WTC11 (cell line): ENCODE results near the gene SLC9A3. TPM values are rescaled to one million over a fixed set of nuclear protein-coding genes. Genes with fewer than 3 reads are reported as not detected.

Source experiments
- ATAC-seq: fragments of 200-7000 bp; cut with Tn5 transposase; 2 replicates; pipeline ENCODE4 v1.10.0; 2021; ENCODE audit warnings: mild to moderate bottlenecking, moderate library complexity
- CTCF ChIA-PET: fragments of 300-600 bp; sonication (Branson Sonifier 250); formaldehyde crosslinking; loops from one replicate; lab custom pipeline; 2021; ENCODE audit warnings: antibody characterized with exemption; lab: Charles Lee
- POLR2A ChIA-PET: fragments of 350-600 bp; sonication (Branson Sonifier 250); formaldehyde crosslinking; loops from one replicate; lab custom pipeline; 2021; ENCODE audit warnings: antibody characterized with exemption; lab: Charles Lee
- DNase-seq: peaks from one replicate; pipeline ENCODE4 v3.0.0; 2021; ENCODE audit warnings: low spot score
- H3K27ac Mint-ChIP-seq: 2 replicates; pipeline ENCODE4 v1.8.0; 2021; ENCODE audit warnings: mixed read lengths
- H3K27me3 Mint-ChIP-seq: 2 replicates; pipeline ENCODE4 v1.8.0; 2021; ENCODE audit warnings: low read depth, mild to moderate bottlenecking, moderate library complexity, mixed read lengths
- H3K36me3 Mint-ChIP-seq: 2 replicates; pipeline ENCODE4 v1.8.0; 2021; ENCODE audit warnings: mixed read lengths
- H3K4me1 Mint-ChIP-seq: 2 replicates; pipeline ENCODE4 v1.8.0; 2022; ENCODE audit warnings: mixed read lengths
- H3K4me3 Mint-ChIP-seq: 2 replicates; pipeline ENCODE4 v1.8.0; 2021; ENCODE audit warnings: mild to moderate bottlenecking, moderate library complexity, mixed read lengths
- H3K9me3 Mint-ChIP-seq: 2 replicates; pipeline ENCODE4 v1.8.0; 2021; ENCODE audit warnings: mixed read lengths
- AFF4 ChIP-seq: sonication (generic); formaldehyde crosslinking; IDR thresholded peaks from 2 replicates; pipeline ENCODE4 v1.8.1; 2023; ENCODE audit warnings: mild to moderate bottlenecking, missing genetic modification reagents, borderline replicate concordance
- ATF1 ChIP-seq: sonication (generic); formaldehyde crosslinking; IDR thresholded peaks from 2 replicates; pipeline ENCODE4 v1.8.1; 2023; ENCODE audit warnings: mild to moderate bottlenecking, moderate library complexity, missing genetic modification reagents
- CREB1 ChIP-seq: sonication (generic); formaldehyde crosslinking; IDR thresholded peaks from 2 replicates; pipeline ENCODE4 v1.8.0; 2023; ENCODE audit warnings: mild to moderate bottlenecking, missing genetic modification reagents
- E2F1 ChIP-seq: sonication (generic); formaldehyde crosslinking; IDR thresholded peaks from 2 replicates; pipeline ENCODE4 v1.8.0; 2022; ENCODE audit warnings: mild to moderate bottlenecking, missing genetic modification reagents
- EMX1 ChIP-seq: fragments of 250-450 bp; sonication (Bioruptor Pico); IDR thresholded peaks from 2 replicates; pipeline ENCODE4 v1.8.0; 2021; ENCODE audit warnings: mild to moderate bottlenecking
- FOXP1 ChIP-seq: sonication (generic); formaldehyde crosslinking; IDR thresholded peaks from 2 replicates; pipeline ENCODE4 v1.8.0; 2022; ENCODE audit warnings: missing genetic modification reagents, mild to moderate bottlenecking, moderate library complexity, borderline replicate concordance
- GTF2I ChIP-seq: fragments of 250-450 bp; sonication (Bioruptor Pico); conservative IDR thresholded peaks from 2 replicates; pipeline ENCODE4 v1.4.0; 2021; ENCODE audit warnings: mild to moderate bottlenecking
- NFATC4 ChIP-seq: fragments of 250-450 bp; sonication (Bioruptor Pico); IDR thresholded peaks from 2 replicates; pipeline ENCODE4 v1.9.0; 2021; ENCODE audit warnings: mild to moderate bottlenecking
- PRRX2 ChIP-seq: fragments of 250-450 bp; sonication (Bioruptor Pico); IDR thresholded peaks from 2 replicates; pipeline ENCODE4 v1.8.0; 2021; ENCODE audit warnings: mild to moderate bottlenecking
- RORB ChIP-seq: fragments of 250-450 bp; sonication (Bioruptor Pico); IDR thresholded peaks from 2 replicates; pipeline ENCODE4 v1.9.0; 2021; ENCODE audit warnings: mild to moderate bottlenecking
- SOX15 ChIP-seq: fragments of 250-450 bp; sonication (Bioruptor Pico); IDR thresholded peaks from 2 replicates; pipeline ENCODE4 v1.9.0; 2021; ENCODE audit warnings: mild to moderate bottlenecking
- USF1 ChIP-seq: sonication (generic); formaldehyde crosslinking; IDR thresholded peaks from 2 replicates; pipeline ENCODE4 v1.8.0; 2022; ENCODE audit warnings: mild to moderate bottlenecking, missing genetic modification reagents
- ZNF263 ChIP-seq: sonication (generic); formaldehyde crosslinking; IDR thresholded peaks from 2 replicates; pipeline ENCODE4 v1.8.1; 2022; ENCODE audit warnings: low read depth, mild to moderate bottlenecking, moderate library complexity, missing genetic modification reagents
- total RNA-seq: library from RNA; stranded (reverse); gene quantifications from 3 replicates; pipeline ENCODE4 v1.2.3, GENCODE V29; 2021
- TF ChIP-seq, protein P1 (sequence below): sonication (generic); formaldehyde crosslinking; IDR thresholded peaks from 2 replicates; pipeline ENCODE4 v1.8.0; 2022; ENCODE audit warnings: mild to moderate bottlenecking, missing genetic modification reagents
- TF ChIP-seq, protein P2 (sequence below): fragments of 250-450 bp; sonication (Bioruptor Pico); IDR thresholded peaks from 2 replicates; pipeline ENCODE4 v1.9.0; 2021; ENCODE audit warnings: mild to moderate bottlenecking, borderline replicate concordance
- TF ChIP-seq, protein P3 (sequence below): sonication (generic); formaldehyde crosslinking; conservative IDR thresholded peaks from 2 replicates; pipeline ENCODE4 v1.8.1; 2023; ENCODE audit warnings: mild to moderate bottlenecking, low read depth, missing genetic modification reagents, moderate library complexity
- TF ChIP-seq, protein P4 (sequence below): fragments of 250-450 bp; sonication (Bioruptor Pico); IDR thresholded peaks from 2 replicates; pipeline ENCODE4 v1.9.0; 2021; ENCODE audit warnings: mild to moderate bottlenecking

SLC9A3 gene
- total RNA-seq, 1 experiment from 2014 or later: 1.6 TPM

DNA sequence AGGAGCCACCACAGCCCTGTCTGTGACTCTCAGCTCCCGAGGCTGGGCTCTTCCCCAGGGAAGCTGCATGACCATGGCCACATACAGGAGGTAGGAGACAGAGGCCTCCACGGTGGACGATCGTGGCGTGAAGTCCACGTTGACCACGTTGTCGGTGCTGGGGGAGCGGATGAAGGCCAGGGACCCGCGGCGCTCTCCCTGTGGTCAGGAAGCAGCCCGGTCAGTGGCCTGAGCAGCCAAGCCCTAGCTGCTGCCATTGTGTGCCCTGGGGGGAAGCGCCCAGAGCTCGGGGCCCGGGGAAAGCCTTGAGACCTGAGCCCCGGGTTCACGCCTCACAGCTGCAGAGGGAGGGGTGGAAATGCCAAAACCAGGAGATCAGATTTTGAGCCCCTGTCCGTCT lies 47.0 kb downstream of the SLC9A3 start (continued):
- TF ChIP-seq USF1 (no peak), PRRX2 (CRISPR knock-in tag) (no peak), ZNF263 (CRISPR knock-in tag) (no peak), RORB (no peak), ATF1 (CRISPR knock-in tag) (no peak)
- TF ChIP-seq, protein P1, sequence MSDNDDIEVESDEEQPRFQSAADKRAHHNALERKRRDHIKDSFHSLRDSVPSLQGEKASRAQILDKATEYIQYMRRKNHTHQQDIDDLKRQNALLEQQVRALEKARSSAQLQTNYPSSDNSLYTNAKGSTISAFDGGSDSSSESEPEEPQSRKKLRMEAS (CRISPR knock-in tag): no peak
- TF ChIP-seq, protein P2, sequence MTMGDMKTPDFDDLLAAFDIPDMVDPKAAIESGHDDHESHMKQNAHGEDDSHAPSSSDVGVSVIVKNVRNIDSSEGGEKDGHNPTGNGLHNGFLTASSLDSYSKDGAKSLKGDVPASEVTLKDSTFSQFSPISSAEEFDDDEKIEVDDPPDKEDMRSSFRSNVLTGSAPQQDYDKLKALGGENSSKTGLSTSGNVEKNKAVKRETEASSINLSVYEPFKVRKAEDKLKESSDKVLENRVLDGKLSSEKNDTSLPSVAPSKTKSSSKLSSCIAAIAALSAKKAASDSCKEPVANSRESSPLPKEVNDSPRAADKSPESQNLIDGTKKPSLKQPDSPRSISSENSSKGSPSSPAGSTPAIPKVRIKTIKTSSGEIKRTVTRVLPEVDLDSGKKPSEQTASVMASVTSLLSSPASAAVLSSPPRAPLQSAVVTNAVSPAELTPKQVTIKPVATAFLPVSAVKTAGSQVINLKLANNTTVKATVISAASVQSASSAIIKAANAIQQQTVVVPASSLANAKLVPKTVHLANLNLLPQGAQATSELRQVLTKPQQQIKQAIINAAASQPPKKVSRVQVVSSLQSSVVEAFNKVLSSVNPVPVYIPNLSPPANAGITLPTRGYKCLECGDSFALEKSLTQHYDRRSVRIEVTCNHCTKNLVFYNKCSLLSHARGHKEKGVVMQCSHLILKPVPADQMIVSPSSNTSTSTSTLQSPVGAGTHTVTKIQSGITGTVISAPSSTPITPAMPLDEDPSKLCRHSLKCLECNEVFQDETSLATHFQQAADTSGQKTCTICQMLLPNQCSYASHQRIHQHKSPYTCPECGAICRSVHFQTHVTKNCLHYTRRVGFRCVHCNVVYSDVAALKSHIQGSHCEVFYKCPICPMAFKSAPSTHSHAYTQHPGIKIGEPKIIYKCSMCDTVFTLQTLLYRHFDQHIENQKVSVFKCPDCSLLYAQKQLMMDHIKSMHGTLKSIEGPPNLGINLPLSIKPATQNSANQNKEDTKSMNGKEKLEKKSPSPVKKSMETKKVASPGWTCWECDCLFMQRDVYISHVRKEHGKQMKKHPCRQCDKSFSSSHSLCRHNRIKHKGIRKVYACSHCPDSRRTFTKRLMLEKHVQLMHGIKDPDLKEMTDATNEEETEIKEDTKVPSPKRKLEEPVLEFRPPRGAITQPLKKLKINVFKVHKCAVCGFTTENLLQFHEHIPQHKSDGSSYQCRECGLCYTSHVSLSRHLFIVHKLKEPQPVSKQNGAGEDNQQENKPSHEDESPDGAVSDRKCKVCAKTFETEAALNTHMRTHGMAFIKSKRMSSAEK (CRISPR knock-in tag): no peak
- TF ChIP-seq, protein P3, sequence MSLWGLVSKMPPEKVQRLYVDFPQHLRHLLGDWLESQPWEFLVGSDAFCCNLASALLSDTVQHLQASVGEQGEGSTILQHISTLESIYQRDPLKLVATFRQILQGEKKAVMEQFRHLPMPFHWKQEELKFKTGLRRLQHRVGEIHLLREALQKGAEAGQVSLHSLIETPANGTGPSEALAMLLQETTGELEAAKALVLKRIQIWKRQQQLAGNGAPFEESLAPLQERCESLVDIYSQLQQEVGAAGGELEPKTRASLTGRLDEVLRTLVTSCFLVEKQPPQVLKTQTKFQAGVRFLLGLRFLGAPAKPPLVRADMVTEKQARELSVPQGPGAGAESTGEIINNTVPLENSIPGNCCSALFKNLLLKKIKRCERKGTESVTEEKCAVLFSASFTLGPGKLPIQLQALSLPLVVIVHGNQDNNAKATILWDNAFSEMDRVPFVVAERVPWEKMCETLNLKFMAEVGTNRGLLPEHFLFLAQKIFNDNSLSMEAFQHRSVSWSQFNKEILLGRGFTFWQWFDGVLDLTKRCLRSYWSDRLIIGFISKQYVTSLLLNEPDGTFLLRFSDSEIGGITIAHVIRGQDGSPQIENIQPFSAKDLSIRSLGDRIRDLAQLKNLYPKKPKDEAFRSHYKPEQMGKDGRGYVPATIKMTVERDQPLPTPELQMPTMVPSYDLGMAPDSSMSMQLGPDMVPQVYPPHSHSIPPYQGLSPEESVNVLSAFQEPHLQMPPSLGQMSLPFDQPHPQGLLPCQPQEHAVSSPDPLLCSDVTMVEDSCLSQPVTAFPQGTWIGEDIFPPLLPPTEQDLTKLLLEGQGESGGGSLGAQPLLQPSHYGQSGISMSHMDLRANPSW (CRISPR knock-in tag): no peak

DNA sequence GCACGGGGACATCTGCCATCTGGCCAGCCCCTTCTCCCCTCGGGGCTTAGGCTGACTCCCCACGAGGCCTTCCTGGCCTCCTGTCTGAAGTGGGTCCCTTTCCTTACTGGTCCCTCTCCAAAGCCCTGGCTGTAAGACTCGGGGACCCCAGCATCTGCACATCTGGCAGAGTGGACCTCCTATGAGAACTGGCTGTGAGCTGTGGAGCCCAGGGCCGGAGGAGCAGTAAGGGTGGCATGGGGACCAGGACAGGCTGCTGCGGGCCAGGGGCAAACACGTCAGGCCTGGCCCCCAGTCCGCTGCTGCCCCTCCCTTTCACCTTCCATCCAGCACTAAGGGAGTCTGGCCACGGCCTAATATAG lies 47.5 kb downstream of the SLC9A3 start:
- POLR2A ChIA-PET: no interaction called here
- peaks cover 5% of the 10 kb centered on the region for H3K4me1 Mint-ChIP-seq
- peaks cover 48% of the 10 kb centered on the region for H3K27me3 Mint-ChIP-seq
- no peak overlapping the region for H3K27ac Mint-ChIP-seq
- DNase-seq (no peak), ATAC-seq (no peak)
- no peak overlapping the region for H3K4me3 Mint-ChIP-seq
- CTCF ChIA-PET: interaction anchor here (1.0 kb wide), 1 partner anchor 192 kb away, joined by 3 read pairs; no protein-coding TSS in a partner anchor
- TF ChIP-seq NFATC4 (CRISPR knock-in tag) (no peak), FOXP1 (CRISPR knock-in tag) (no peak), E2F1 (no peak)
- TF ChIP-seq, protein P4, sequence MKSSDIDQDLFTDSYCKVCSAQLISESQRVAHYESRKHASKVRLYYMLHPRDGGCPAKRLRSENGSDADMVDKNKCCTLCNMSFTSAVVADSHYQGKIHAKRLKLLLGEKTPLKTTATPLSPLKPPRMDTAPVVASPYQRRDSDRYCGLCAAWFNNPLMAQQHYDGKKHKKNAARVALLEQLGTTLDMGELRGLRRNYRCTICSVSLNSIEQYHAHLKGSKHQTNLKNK (CRISPR knock-in tag): no peak
- no peaks in the 10 kb centered on the region for H3K9me3 Mint-ChIP-seq
- H3K36me3 Mint-ChIP-seq: no peaks in the 10 kb centered on the region

DNA sequence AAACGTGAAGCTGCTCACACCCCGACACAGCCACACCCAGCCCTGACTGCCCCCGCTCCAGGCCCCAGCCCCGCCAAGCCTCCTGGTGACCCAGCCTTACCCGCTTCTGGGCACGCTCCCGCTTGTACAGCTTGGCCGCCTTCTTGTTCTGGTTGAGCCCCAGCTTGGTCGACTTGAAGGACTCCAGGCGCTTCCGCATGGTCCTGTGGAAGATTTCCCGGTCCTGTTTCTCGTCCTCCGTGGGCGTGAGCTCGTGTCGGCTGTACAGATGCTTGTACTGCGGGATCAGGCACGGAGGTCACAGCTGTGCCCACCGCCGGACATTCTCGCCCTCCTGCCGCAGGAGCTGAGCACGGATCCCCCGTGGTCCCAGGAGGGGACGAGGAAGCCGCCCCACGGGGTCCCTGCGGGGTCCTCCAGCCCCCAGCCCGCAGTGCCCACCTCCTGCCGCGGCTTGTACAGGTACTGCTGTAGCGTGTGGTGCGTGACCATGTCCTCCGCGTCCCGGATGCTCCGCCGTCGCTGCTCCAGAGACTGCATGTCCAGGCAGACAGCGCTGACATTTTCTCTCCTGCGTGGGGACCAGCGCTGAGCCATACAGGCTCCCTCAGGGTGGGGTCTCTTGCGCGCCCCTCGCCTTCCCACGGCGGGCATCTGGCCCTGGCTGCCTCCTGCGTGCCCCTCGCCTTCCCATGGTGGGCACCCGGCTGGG lies 48.0 kb downstream of the SLC9A3 start:
- DNase-seq: no peak
- Mint-ChIP-seq H3K4me1 (peaks cover 9% of the 10 kb centered on the region), H3K27me3 (peaks cover 52% of the 10 kb centered on the region), H3K4me3 (no peak overlapping the region), H3K27ac (no peak overlapping the region), H3K36me3 (no peaks in the 10 kb centered on the region), H3K9me3 (no peaks in the 10 kb centered on the region)
- POLR2A ChIA-PET: no interaction called here
- ATAC-seq: no peak
- CTCF ChIA-PET: interaction anchor here (1.0 kb wide), 1 partner anchor 30 kb away, joined by 3 read pairs; no protein-coding TSS in a partner anchor
- no peak for TF ChIP-seq CREB1 (CRISPR knock-in tag)
- no peak for TF ChIP-seq USF1
- no peak for TF ChIP-seq GTF2I
- no peak for TF ChIP-seq SOX15
- TF ChIP-seq EMX1 (CRISPR knock-in tag): no peak
- no peak for TF ChIP-seq AFF4 (CRISPR knock-in tag)
